Activated CD4-positive, alpha-beta memory T cell treated with anti-CD3 and anti-CD28 coated beads for 36 hours (primary cell): ENCODE data around the gene AKR1A1. TPM values are rescaled to one million over a fixed set of nuclear protein-coding genes. Genes with fewer than 3 reads are reported as not detected.

ENCODE experiments used
- CTCF ChIA-PET: fragments of 350-600 bp; sonication (Branson Sonifier 250); formaldehyde crosslinking; loops from one replicate; lab custom pipeline; 2021; ENCODE audit warnings: antibody characterized with exemption, inconsistent platforms; lab: Charles Lee
- POLR2A ChIA-PET: fragments of 350-600 bp; sonication (Branson Sonifier 250); formaldehyde crosslinking; loops from one replicate; lab custom pipeline; 2021; ENCODE audit warnings: antibody characterized with exemption; lab: Charles Lee
- DNase-seq: peaks from one replicate; pipeline ENCODE4 v3.0.0-alpha.2; 2020
- H3K27ac Mint-ChIP-seq: one replicate; pipeline ENCODE4 v1.8.0; 2021; ENCODE audit warnings: mixed read lengths
- H3K27me3 Mint-ChIP-seq: one replicate; pipeline ENCODE4 v1.8.0; 2021; ENCODE audit warnings: mixed read lengths
- H3K36me3 Mint-ChIP-seq: one replicate; pipeline ENCODE4 v1.8.0; 2021; ENCODE audit warnings: mixed read lengths
- H3K4me1 Mint-ChIP-seq: one replicate; pipeline ENCODE4 v1.8.0; 2021; ENCODE audit warnings: low read depth, mixed read lengths
- H3K4me3 Mint-ChIP-seq: one replicate; pipeline ENCODE4 v1.8.0; 2021; ENCODE audit warnings: mild to moderate bottlenecking, mixed read lengths
- H3K9me3 Mint-ChIP-seq: one replicate; pipeline ENCODE4 v1.8.0; 2021; ENCODE audit warnings: mixed read lengths
- intact Hi-C: fragments of 100-400 bp; cut with micrococcal nuclease; formaldehyde crosslinking; loops from one replicate; pipeline ENCODE4 v1.15.1; 2023
- total RNA-seq, 2 experiments: library from RNA; stranded (reverse); gene quantifications; one replicate each; pipeline ENCODE4 v1.2.3, GENCODE V29; 2021

Gene AKR1A1
- total RNA-seq, 2 experiments from 2014 or later: 184 TPM

DNA sequence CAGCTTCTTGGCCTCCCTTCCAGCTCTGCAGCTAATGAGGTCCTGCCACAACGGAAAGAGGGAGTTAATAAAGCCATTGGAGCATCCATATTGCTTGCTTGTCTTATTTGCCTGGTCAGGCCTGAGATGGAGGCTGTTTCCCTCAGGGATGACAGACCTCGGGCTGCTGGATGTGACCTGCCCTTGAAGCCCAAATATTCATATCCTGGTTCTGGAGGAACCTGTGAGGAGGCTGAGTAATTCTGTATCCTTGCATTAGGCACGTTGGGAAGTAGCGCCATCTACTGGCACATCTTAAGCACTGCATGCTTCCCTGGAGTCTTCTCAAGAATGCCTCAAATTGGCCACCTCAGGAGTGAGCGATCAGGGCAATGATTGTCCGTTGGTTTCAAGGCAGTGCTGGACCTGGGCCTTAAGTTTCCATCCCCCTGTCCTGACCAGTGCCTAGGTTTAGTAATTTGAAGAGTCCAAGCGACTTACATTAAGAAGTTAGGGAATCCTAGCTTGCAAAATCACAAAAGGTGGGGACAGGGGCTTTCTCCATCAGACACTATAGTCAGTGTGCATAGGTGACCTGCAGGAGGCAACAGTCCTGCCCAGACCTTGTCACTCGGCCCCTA lies 19.4 kb downstream of the AKR1A1 start:
- H3K4me3 Mint-ChIP-seq: no peak overlapping the region

DNA sequence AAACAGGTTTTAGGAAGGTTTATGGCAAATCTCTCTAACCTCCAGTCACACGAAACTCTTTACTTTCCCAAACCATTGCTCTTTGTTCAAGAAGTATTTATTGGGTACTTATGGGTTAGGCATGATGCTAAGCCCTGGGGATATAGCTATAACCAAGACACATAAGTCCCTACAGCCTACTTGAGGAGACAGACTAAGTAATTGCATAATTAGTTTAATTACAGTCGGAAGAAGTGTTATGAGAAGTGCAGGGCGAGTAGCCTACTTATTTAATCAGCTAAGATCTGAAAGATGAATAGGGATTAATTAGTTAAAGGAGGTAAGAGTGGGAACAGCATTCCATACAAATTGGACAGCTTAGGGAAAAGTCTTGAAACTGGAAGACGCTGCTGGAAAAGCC lies 20.0 kb downstream of the AKR1A1 start:
- Mint-ChIP-seq H3K27me3 (no peaks in the 10 kb centered on the region), H3K9me3 (no peaks in the 10 kb centered on the region), H3K36me3 (peaks cover 22% of the 10 kb centered on the region), H3K4me3 (no peak overlapping the region), H3K27ac (no peak overlapping the region), H3K4me1 (no peaks in the 10 kb centered on the region)
- POLR2A ChIA-PET: no interaction called here
- CTCF ChIA-PET: interaction anchor here (0.5 to 7.7 kb wide), 21 partner anchors 9 to 267 kb away, joined by 3 to 142 read pairs (median 7); partner anchors contain the start of genes AKR1A1, CCDC163, MMACHC and MUTYH
- no peak for DNase-seq
- intact Hi-C loops: loop anchor here (1.0 to 2.0 kb wide), 4 partner anchors 20 to 212 kb away; partner anchors contain the start of genes AKR1A1 and PRDX1

More for the DNA sequence above, 19.4 kb downstream of the AKR1A1 start:
- intact Hi-C loops: loop anchor here (1.0 to 2.0 kb wide), 4 partner anchors 19 to 211 kb away; partner anchors contain the start of genes AKR1A1 and PRDX1
- Mint-ChIP-seq H3K9me3 (no peaks in the 10 kb centered on the region), H3K4me1 (no peaks in the 10 kb centered on the region), H3K27ac (peak overlapping the region; percentile 16), H3K36me3 (peaks cover 23% of the 10 kb centered on the region), H3K27me3 (no peaks in the 10 kb centered on the region)
- POLR2A ChIA-PET: interaction anchor here (1.1 kb wide), 1 partner anchor 19 kb away, joined by 3 read pairs; no protein-coding TSS in a partner anchor
- CTCF ChIA-PET: interaction anchor here (0.7 to 7.7 kb wide), 25 partner anchors 9 to 230 kb away, joined by 3 to 142 read pairs (median 6); partner anchors contain the start of genes AKR1A1, CCDC163, MMACHC and MUTYH
- peak; percentile 81 for DNase-seq

DNA sequence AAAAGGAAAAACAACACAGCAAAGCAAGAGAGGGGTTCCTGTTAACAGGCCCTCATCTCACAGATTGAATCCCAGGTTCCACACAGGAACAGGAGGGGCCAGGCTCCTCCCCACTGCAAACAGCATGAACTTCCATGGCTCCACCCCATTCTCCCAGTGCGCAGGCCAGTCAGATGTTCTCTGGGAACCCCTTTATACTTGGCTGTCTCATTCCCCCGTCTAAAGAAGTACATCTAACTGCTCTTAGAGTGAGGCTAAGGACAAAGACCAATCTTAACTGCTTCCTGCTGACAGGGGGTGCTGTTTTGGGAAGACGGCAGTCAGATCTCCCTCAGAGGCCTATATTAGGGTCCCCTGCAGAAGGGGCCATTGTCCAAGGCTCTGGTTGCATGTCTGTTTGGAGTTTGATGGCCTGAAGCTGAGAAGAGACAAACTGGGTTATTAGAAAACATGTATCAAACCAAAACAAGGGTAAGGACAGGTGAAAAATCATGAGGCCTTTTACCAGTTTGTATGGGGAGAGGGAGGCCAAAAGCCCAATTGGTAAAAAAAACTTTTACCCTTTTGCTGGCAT lies 22.7 kb downstream of the AKR1A1 start:
- Mint-ChIP-seq H3K4me1 (no peaks in the 10 kb centered on the region), H3K36me3 (peaks cover 10% of the 10 kb centered on the region), H3K27me3 (no peaks in the 10 kb centered on the region), H3K27ac (no peak overlapping the region), H3K4me3 (no peak overlapping the region), H3K9me3 (no peaks in the 10 kb centered on the region)
- no peak for DNase-seq
- CTCF ChIA-PET: interaction anchor here (0.6 to 7.7 kb wide), 5 partner anchors 10 to 864 kb away, joined by 3 to 142 read pairs (median 4); partner anchors contain the start of gene NASP
- intact Hi-C loops: no loop called here
- POLR2A ChIA-PET: no interaction called here

DNA sequence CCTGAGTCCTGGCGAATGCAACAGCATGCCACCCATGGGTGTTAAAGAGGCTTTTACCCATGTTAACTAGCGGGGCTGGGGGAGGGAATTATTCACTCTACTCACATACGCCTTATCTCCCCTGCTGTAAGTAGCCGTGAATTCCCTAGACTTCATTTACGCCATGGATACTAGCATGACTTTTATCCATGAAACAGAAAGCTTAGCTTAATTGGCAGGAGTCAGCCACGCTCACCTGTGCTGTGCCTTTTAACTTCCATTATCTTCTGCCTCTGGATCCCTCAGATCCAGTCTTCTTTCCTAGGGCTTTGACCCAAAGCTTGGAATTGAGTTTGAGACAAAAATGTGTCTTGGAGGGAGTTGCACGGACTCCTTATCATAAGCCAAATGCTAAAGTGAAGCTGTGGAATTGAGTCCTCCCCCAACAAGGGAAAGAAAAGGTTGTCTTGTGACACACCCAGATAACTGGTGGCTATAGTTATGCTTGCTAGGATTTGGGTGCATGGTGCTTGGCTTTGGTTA lies 23.5 kb downstream of the AKR1A1 start:
- no peaks in the 10 kb centered on the region for H3K27me3 Mint-ChIP-seq
- H3K27ac Mint-ChIP-seq: no peak overlapping the region
- POLR2A ChIA-PET: interaction anchor here (0.6 kb wide), 1 partner anchor 16 kb away, joined by 3 read pairs; no protein-coding TSS in a partner anchor
- no peak for DNase-seq
- CTCF ChIA-PET: interaction anchor here (0.6 to 1.2 kb wide), 3 partner anchors 53 to 81 kb away, joined by 3 to 4 read pairs (median 3); partner anchors contain the start of gene PRDX1
- no peaks in the 10 kb centered on the region for H3K4me1 Mint-ChIP-seq
- H3K4me3 Mint-ChIP-seq: no peak overlapping the region
- no peaks in the 10 kb centered on the region for H3K9me3 Mint-ChIP-seq
- peaks cover 10% of the 10 kb centered on the region for H3K36me3 Mint-ChIP-seq
- intact Hi-C loops: no loop called here

DNA sequence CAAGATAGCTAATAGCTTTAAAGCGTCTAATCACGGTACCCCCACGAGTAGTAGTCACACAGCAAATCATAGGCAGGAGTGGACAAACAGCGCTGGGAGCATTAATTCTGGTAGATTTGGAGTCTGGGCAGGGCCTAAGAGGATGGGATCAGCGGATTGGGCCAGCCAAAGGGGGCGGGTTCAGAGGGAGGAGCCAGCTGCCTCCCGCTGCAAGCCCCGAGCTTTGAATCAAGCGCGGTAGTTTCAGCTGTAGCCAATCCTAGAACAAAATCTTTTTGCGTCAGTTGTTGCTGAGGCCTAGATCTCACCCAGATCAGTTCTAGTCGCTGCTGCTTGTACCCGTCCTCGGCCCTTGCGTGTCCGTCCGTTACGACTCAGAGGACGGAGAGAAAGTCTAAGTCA lies 32.6 kb downstream of the AKR1A1 start:
- Mint-ChIP-seq H3K4me3 (peak overlapping the region; percentile 99), H3K27ac (peak overlapping the region; percentile 98), H3K27me3 (no peaks in the 10 kb centered on the region), H3K36me3 (peaks cover 12% of the 10 kb centered on the region), H3K4me1 (peaks cover 25% of the 10 kb centered on the region), H3K9me3 (no peaks in the 10 kb centered on the region)
- CTCF ChIA-PET: interaction anchor here (0.7 to 2.1 kb wide), 7 partner anchors 11 to 280 kb away, joined by 3 to 14 read pairs (median 4); partner anchors contain the start of genes AKR1A1, CCDC163 and MMACHC
- POLR2A ChIA-PET: interaction anchor here (0.6 to 5.1 kb wide), 7 partner anchors 32 to 243 kb away, joined by 3 to 32 read pairs (median 12); partner anchors contain the start of genes AKR1A1, CCDC163, GPBP1L1 and MUTYH
- intact Hi-C loops: loop anchor here (1.0 to 10.0 kb wide), 7 partner anchors 32 to 858 kb away; partner anchors contain the start of genes BTBD19, CCDC163, DYNLT4 and IPP
- peak; percentile 96 for DNase-seq

DNA sequence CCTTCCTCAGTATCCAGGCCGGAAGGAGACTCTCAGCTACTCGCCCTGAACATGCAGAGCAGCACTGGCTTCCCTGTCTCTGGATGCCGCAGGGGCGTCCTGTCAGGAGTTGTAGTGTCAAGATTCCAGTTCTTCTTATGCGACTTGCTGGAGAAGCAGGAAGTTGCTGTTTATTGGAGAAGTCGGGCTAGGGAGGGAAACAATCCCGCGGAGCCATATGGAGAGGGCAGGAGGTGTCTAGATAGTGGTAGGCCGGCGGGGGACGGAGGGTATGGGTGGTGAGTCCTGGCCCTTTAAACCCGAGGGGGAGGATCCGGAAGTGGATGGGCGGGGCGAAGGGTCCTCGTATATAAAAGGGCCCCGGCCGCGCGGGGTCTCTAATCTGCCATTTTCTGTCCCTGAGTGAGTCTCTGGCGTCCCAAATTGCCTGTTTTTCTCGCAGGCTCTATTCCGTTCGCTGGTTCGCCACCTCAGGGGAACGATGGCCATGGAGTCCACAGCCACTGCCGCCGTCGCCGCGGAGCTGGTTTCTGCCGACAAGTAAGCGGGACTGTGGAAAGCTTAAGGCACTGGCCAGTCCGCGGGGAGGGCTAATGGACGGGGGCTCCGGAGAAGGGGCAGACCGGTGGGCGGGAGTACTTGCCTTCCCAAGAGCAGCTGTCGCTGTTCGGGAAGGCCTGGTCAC lies 33.2 kb downstream of the AKR1A1 start, which contains the start of gene NASP:
NASP (plus strand) TSS at position 376 of the 685 bp plus-strand sequence; CDS start at position 482, 106 bp downstream.
- Mint-ChIP-seq H3K36me3 (peaks cover 12% of the 10 kb centered on the region), H3K4me3 (peak within 1 kb of the TSS; percentile 99), H3K27me3 (no peaks in the 10 kb centered on the region), H3K9me3 (no peaks in the 10 kb centered on the region), H3K27ac (peak within 1 kb of the TSS; percentile 98), H3K4me1 (peaks cover 27% of the 10 kb centered on the region)
- DNase-seq: peak; percentile 94
- POLR2A ChIA-PET: interaction anchor here (0.7 to 5.1 kb wide), 12 partner anchors 19 to 244 kb away, joined by 3 to 32 read pairs (median 4); partner anchors contain the start of genes AKR1A1, CCDC163, GPBP1L1 and MMACHC
- CTCF ChIA-PET: interaction anchor here (0.7 to 2.2 kb wide), 9 partner anchors 11 to 280 kb away, joined by 3 to 14 read pairs (median 4); partner anchors contain the start of genes AKR1A1, CCDC163 and MMACHC
- intact Hi-C loops: loop anchor here (1.0 to 10.0 kb wide), 12 partner anchors 33 to 859 kb away; partner anchors contain the start of genes BTBD19, CCDC163, DYNLT4 and IPP

DNA sequence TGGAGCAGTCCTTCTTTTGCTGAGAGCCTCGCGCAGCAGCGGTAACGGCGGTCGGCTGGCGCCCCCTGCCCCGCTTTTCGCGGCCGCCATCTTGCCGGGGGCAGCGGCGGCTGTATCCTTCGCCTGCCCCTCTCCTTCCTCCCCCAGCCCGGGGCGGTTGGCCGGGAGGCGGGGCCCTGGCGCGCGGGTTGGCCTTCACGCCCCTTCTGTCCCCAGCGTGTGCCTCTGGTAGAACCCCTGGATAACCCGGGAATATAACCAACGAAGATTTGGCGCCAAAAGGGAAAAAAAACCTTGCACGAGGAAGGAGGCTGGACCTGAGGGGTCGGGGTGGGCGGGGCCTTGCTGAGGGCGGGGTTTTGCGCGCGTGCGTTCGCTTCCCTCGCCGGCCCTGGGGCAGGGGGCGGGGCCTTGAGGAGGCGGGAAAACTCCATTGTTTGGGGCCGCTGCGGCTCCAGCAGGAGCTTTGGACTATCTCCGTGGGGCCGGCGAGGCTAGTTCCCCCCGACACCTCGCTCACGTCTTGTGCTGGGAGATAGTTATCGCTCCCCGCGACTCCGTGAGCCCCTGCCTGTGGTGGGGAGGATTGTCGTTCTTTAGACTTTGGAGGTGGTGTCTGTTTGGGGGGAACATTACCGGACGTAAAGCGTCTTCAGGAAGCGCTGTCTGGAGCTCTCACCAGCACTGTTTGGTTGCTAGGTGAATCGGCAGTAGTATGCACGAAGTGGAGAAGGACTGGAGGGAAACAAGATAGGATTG lies 33.9 kb downstream of the AKR1A1 start:
- H3K9me3 Mint-ChIP-seq: no peaks in the 10 kb centered on the region
- H3K4me3 Mint-ChIP-seq: peak overlapping the region; percentile 99
- H3K36me3 Mint-ChIP-seq: peaks cover 12% of the 10 kb centered on the region
- H3K27ac Mint-ChIP-seq: peak overlapping the region; percentile 98
- peak; percentile 93 for DNase-seq
- ChIA-PET CTCF (interaction anchor here (0.6 to 2.2 kb wide), 7 partner anchors 15 to 573 kb away, joined by 3 to 14 read pairs (median 3); partner anchors contain the start of genes AKR1A1, CCDC163, MUTYH and TOE1), POLR2A (interaction anchor here (0.6 to 5.1 kb wide), 14 partner anchors 18 to 245 kb away, joined by 3 to 32 read pairs (median 4); partner anchors contain the start of genes AKR1A1, CCDC163, GPBP1L1 and MMACHC)
- no peaks in the 10 kb centered on the region for H3K27me3 Mint-ChIP-seq
- H3K4me1 Mint-ChIP-seq: peaks cover 34% of the 10 kb centered on the region
- intact Hi-C loops: loop anchor here (1.0 to 10.0 kb wide), 9 partner anchors 42 to 860 kb away; partner anchors contain the start of genes BTBD19, DYNLT4, MUTYH and RAD54L

DNA sequence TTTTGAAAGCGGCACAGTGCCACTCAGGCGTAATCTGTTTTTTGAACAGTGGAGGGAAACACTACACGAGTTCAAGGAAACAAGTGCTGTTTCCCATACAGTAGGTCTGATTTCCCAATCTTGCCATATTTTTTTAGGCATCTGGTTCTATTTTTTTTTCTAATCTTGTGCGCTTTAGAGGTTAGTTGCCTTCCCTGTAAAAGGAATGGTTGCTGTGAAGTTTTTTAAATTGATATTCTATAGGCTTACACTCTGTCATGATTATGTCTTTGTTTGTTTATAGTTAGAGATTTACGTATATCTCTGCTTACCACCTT lies 34.4 kb downstream of the AKR1A1 start:
- no peak for DNase-seq
- peak overlapping the region; percentile 99 for H3K4me3 Mint-ChIP-seq
- CTCF ChIA-PET: interaction anchor here (0.6 to 2.2 kb wide), 7 partner anchors 15 to 573 kb away, joined by 3 to 9 read pairs (median 3); partner anchors contain the start of genes CCDC163, MUTYH, TOE1 and UROD
- H3K9me3 Mint-ChIP-seq: no peaks in the 10 kb centered on the region
- H3K4me1 Mint-ChIP-seq: peaks cover 34% of the 10 kb centered on the region
- intact Hi-C loops: loop anchor here (2.0 to 10.0 kb wide), 3 partner anchors 62 to 860 kb away; no protein-coding TSS in a partner anchor
- H3K36me3 Mint-ChIP-seq: peaks cover 12% of the 10 kb centered on the region
- peak overlapping the region; percentile 98 for H3K27ac Mint-ChIP-seq
- POLR2A ChIA-PET: interaction anchor here (0.6 to 5.1 kb wide), 11 partner anchors 18 to 245 kb away, joined by 3 to 32 read pairs (median 3); partner anchors contain the start of genes AKR1A1, CCDC163, GPBP1L1 and MMACHC
- H3K27me3 Mint-ChIP-seq: no peaks in the 10 kb centered on the region

DNA sequence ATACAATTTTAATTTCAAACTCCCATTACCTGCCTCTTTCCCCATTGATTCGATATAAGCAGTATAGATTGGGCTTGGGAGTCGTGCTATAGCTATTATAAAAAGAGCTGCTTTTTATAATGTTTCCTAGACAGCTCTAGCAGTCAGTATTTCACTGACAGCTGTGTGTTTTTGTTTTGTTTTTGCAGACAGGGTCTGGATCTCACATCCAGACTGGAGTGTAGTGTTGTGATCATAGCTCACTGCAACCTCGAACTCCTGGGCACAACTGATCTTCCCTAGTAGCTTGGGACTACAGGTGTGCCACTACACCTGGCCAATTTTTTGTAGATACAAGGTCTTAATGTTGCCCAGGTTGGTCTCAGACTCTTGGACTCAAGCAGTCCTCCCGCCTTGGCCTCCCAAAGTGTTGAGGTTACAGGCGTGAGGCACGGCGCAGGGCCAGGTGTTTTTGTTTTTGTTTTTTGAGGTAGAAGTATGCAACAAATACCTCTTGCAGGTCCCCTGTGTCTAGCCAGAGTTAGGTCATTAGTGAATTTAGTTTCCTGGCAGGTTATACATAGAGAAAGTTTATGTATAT lies 35.0 kb downstream of the AKR1A1 start:
- Mint-ChIP-seq H3K9me3 (no peaks in the 10 kb centered on the region), H3K4me3 (peak overlapping the region; percentile 99), H3K27ac (peak overlapping the region; percentile 98), H3K27me3 (no peaks in the 10 kb centered on the region), H3K4me1 (peaks cover 35% of the 10 kb centered on the region), H3K36me3 (peaks cover 14% of the 10 kb centered on the region)
- POLR2A ChIA-PET: interaction anchor here (0.7 to 5.1 kb wide), 8 partner anchors 17 to 245 kb away, joined by 3 to 32 read pairs (median 10); partner anchors contain the start of genes AKR1A1, CCDC163, GPBP1L1 and MMACHC
- intact Hi-C loops: loop anchor here (1.0 to 10.0 kb wide), 4 partner anchors 63 to 861 kb away; no protein-coding TSS in a partner anchor
- no peak for DNase-seq
- CTCF ChIA-PET: interaction anchor here (0.8 to 2.2 kb wide), 6 partner anchors 16 to 245 kb away, joined by 3 to 9 read pairs (median 4); partner anchors contain the start of genes CCDC163, MUTYH and TOE1
